H1 (cell line): ENCODE data around the gene RPL37.

Source experiments
- ATF3 ChIP-seq: IDR thresholded peaks from 2 replicates; pipeline ENCODE4 v1.6.1; 2011; ENCODE audit warnings: low read depth, mild to moderate bottlenecking, low read length; ENCODE audit not compliant: insufficient read depth
- CBX8 ChIP-seq: fragments of 300-800, 300-1000 bp; sonication (generic); IDR thresholded peaks from 2 replicates; pipeline ENCODE4 v1.7.1; 2016; ENCODE audit warnings: low read depth, low read length, borderline replicate concordance
- CTCF ChIP-seq, 3 experiments: IDR thresholded peaks; 1 replicate in 2 of 3; 2 replicates in 1 of 3; pipeline versions ENCODE4 v1.5.1 to v1.6.1; 2011; ENCODE audit warnings: low read length in 3 of 3, mild to moderate bottlenecking in 3 of 3, inconsistent platforms in 2 of 3, low read depth in 1 of 3, moderate library complexity in 1 of 3; ENCODE audit not compliant: insufficient read depth in 1 of 3; ENCODE audit errors: control extremely low read depth in 1 of 3
- EZH2 ChIP-seq: fragments of 200-600 bp; sonication (generic); IDR thresholded peaks from 2 replicates; pipeline ENCODE4 v1.7.1; 2012; ENCODE audit warnings: low read depth, mild to moderate bottlenecking, moderate library complexity, low read length, inconsistent platforms; ENCODE audit not compliant: severe bottlenecking
- JUN ChIP-seq: IDR thresholded peaks from 2 replicates; pipeline ENCODE4 v1.6.1; 2011; ENCODE audit warnings: low read depth, mild to moderate bottlenecking, improper control_type of control experiment, low read length
- MAFK ChIP-seq: IDR thresholded peaks from 2 replicates; pipeline ENCODE4 v1.6.1; 2012; ENCODE audit warnings: low read depth, mild to moderate bottlenecking, improper control_type of control experiment, low read length
- POLR2A ChIP-seq, 2 experiments: IDR thresholded peaks; 1 replicate in 1 of 2; 2 replicates in 1 of 2; pipeline ENCODE4 v1.6.1; 2011; ENCODE audit warnings: low read depth in 2 of 2, low read length in 2 of 2, mild to moderate bottlenecking in 2 of 2; ENCODE audit errors: control extremely low read depth in 1 of 2
- POLR2AphosphoS5 ChIP-seq: IDR thresholded peaks from 2 replicates; pipeline ENCODE4 v1.6.1; 2011; ENCODE audit warnings: low read depth, low read length
- RAD21 ChIP-seq, 2 experiments: IDR thresholded peaks in 1 of 2; conservative IDR thresholded peaks in 1 of 2; 2 replicates each; pipeline ENCODE4 v1.6.1; 2011; ENCODE audit warnings: low read depth in 2 of 2, low read length in 2 of 2, improper control_type of control experiment in 1 of 2, inconsistent platforms in 1 of 2, mild to moderate bottlenecking in 1 of 2, moderate library complexity in 1 of 2
- RXRA ChIP-seq: IDR thresholded peaks from 2 replicates; pipeline ENCODE4 v1.6.1; 2011; ENCODE audit warnings: low read depth, mild to moderate bottlenecking, low read length, moderate library complexity; ENCODE audit not compliant: insufficient read depth
- SIN3A ChIP-seq, 2 experiments: IDR thresholded peaks in 1 of 2; conservative IDR thresholded peaks in 1 of 2; 2 replicates each; pipeline ENCODE4 v1.6.1; 2011 to 2012; ENCODE audit warnings: low read length in 2 of 2, improper control_type of control experiment in 1 of 2, low read depth in 1 of 2, mild to moderate bottlenecking in 1 of 2
- SUZ12 ChIP-seq: fragments of 200-600 bp; sonication (generic); IDR thresholded peaks from 2 replicates; pipeline ENCODE4 v1.6.1; 2012; ENCODE audit warnings: mild to moderate bottlenecking, inconsistent platforms, low read length, moderate library complexity, mixed read lengths
- TBP ChIP-seq: IDR thresholded peaks from 2 replicates; pipeline ENCODE4 v1.6.1; 2011; ENCODE audit warnings: low read depth, low read length, improper control_type of control experiment
- TEAD4 ChIP-seq: IDR thresholded peaks from 2 replicates; pipeline ENCODE4 v1.6.1; 2012; ENCODE audit warnings: low read depth, low read length, inconsistent platforms, mixed read lengths

GRCh38 chr5:40877371-40877988, 42.5 kb upstream of the RPL37 start:
- TF ChIP-seq CTCF (IDR thresholded peaks at IDR 0.05; ENCODE audit: control extremely low read depth in 1 of 3, insufficient read depth in 1 of 3, low read depth in 1 of 3, low read length in 3 of 3) (no peak), POLR2A (IDR thresholded peaks at IDR 0.05; ENCODE audit: control extremely low read depth in 1 of 2, low read depth in 2 of 2, low read length in 2 of 2) (no peak), POLR2AphosphoS5 (no peak), EZH2 (no peak), CBX8 (no peak), TBP (no peak), SUZ12 (no peak), RAD21 (IDR thresholded peaks at IDR 0.05 in 1 of 2, conservative IDR thresholded peaks at IDR 0.05 in 1 of 2; ENCODE audit: low read depth in 2 of 2, low read length in 2 of 2) (no peak), ATF3 (no peak), JUN (no peak), MAFK (no peak), TEAD4 (no peak), SIN3A (conservative IDR thresholded peaks at IDR 0.05 in 1 of 2, IDR thresholded peaks at IDR 0.05 in 1 of 2; ENCODE audit: low read depth in 1 of 2, low read length in 2 of 2) (no peak), RXRA (no peak)
